ENCODE measurements around the gene POLR2F.
"Not testable (repeated sequence)": the region's sequence is repeated elsewhere in the genome, so short reads cannot be mapped to it uniquely, and the experiment has no call there.

POLR2F gene

DNA sequence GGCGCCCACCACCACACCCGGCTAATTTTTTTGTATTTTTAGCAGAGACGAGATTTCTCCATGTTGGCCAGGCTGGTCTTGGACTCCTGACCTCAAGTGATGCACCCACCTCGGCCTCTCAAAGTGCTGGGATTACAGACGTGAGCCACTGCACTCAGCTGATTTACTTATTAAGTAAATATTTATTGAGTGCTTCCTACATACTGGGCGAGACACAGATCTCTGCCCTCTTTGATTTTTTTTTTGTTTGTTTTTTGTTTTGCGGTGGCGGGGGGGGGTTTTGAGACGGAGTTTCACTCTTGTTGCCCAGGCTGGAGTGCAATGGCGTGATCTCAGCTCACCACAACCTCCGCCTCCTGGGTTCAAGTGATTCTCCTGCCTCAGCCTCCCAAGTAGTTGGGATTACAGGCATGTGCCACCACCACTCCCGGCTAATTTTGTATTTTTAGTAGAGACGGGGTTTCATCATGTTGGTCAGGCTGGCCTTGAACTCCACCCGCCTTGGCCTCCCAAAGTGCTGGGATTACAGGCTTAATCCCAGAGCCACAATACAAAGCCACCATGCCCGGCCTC lies 2.4 kb downstream of the POLR2F start:
- not testable (repeated sequence) for DNase-seq

DNA sequence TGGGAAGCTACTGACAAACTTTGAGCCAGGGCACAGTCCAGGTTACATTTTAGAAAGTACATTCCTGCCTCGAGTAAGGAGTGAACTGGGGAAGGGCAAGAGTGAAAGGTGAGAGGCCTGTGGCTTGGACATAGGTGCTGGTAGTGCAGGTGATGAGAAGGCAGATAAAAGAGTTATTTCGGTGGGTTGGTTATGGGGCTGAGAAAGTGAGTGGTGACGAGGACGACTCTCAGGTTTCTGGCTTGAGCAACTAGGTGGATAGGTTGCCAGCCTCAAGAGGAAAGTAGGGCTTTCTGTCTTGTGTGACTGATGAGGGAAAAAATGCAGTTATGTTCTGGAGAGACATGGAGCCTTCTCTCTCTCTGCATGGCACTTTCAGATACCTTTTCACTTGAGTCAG lies 3.7 kb downstream of the POLR2F start:
- no peak for DNase-seq

DNA sequence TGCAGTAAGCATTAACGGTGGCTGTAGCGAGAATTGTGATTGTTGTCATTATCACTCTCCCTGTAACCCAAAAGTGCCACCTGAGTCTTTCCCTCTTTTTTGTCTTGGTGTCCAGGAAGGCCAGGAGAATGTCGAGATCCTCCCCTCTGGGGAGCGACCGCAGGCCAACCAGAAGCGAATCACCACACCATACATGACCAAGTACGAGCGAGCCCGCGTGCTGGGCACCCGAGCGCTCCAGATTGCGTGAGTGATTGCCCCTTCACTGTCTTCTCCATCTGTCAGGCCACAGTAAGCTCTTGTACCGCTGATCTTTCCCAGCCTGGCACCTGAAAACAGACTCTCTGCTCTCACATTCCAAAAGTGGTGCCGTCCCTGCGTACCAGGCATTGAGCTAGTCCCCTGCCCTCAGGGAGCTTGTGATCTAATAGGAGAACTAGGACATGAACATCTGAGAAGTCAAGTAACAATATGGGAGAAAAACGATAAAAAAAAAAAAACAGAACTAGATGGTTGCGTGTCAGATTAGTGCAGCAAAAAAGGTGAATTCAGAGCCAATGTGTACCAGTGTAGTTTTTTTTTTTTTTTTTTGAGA lies 5.8 kb downstream of the POLR2F start:
- DNase-seq = no peak

DNA sequence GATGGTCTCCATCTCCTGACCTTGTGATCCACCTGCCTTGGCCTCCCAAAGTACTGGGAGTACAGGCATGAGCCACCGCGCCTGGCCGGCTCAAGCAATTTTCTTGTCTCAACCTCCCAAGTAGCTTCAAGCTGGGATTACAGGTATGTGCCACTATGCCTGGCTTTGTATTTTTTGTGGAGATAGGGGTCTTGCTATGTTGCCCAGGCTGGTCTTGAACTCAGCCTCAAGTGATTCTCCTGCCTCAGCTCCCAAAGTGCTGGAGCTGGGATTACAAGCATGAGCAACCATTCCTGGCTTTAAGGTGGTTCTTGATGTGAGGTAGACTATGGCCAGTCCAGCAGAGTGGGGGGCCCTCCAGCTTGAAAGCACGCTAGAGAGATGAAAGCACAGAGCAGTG lies 7.6 kb downstream of the POLR2F start:
- DNase-seq = no peak

DNA sequence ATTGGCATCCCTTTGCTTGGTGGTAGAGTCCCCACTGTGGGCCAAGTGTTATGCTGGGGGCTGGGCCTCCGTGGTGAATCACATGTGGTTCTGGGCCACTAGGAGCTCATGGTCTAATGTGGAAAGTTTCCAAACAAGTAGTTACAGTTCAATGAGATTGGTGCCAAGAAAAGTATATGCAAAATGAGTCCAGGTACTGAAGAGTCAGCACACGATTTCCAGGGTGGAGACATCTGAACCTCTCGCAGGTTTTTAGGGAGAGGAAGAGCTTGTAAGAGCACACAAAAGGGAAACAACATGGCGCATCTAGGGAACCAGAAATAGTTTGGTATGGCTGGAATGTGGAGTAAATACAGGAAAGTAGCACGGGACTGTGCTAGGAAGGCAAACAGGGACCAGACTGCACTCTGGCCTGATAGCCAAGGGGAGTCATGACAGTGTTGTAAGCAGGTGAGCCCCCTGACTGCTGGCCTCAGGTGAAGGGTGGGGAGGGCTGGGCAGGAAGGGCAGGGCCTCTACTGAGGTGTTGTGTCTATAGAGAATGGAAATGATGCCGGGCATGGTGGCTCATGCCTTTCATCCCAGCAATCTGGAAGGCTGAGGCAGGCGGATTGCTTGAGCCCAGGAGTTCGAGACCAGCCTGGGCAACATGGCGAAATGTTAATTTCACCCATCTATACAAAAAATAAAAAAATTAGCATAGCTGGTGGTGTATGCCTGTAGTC lies 12.6 kb downstream of the POLR2F start:
- no peak for DNase-seq

DNA sequence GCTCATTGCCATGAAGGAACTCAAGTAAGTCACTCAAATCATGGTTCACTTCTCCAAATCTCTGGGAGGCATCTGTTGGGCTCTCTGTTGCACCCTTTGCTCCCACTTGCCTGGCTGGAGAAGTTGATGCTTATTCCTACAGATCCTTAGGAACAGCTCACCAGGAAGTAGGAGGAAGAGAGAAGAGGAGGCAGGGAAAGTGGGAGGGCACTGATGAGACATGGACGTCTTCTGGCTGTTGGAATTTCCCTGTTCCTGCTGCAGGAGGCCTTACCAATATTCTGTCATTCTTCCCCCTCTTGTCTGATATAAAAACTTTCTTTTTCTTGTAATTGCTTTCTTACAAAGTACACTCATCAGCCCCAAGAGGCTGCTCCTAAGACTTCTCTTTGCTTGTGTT lies 13.6 kb downstream of the POLR2F start:
- no peak for DNase-seq

DNA sequence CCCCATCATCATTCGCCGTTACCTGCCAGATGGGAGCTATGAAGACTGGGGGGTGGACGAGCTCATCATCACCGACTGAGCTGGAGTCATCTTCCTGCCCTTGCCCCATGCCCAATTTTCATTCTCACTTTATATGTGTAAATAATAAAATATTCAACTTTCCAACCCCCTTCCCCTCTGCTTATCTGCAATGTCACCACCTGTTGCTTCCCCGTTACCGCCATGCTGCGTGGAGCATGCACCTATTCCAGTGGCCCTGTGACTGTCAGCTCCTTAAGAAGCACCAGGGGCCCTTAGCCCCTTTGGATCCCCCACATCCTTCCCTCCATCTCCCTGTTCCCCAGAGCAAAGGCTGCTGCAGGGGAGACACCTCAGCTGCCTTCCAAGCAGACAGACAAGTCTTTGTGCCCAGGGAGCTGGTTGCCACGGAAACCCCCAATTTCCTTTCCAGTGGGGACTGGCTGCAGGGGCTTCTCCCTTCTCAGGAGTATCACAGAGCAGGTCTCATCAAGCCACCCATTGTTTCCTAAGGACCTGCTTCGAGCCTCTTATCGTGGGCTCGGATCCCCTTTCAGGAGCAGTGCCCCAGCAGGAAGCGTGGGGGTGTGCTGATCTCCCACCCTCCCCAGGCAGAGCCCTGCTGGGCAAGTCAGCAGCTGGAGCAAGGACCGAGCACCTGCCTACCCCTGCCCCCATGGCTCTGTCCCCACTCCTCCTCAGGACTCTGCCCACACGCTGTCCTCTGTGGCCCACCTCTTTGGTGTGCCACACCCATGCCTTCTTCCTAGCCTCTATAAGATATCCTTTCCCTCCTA lies 14.3 kb downstream of the POLR2F start:
- no peak for DNase-seq

DNA sequence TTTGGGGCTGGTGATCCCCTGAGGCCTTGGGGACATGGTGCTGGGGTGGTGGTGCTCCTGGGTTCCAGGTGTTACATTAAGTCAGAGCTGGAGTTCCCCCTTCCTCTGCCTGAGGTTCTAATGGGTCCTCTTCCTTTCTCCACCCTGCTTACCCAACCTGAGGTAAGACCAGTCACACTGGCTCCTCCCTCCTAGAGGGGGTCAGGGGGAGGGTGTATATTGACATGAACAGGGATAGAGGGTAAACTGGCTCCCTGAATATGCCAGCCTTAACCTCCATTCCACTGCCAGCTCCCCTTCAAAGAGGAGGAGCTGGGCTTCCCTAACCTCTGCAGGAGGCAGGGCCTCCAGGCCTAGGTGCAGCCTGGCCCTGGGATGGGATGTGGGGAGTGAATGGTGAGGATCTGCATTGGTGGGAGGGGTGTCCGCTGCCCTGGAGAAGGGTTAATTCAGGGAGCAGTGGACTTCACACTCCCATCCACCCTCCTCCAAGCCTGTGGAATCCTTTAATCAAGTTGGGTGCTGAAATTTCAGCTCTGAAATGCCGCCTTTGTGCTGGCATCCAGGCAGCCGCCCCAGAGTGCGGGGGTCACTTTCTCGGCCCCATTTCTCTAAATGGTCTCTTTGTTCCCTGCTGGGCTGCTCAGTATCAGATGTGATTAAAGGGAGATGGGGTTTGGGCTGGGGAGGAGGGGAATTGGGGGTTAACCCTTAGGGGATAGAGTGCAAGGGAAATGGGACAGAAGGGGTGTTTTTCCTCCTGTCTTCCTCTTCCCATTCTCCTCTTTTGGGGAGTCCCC lies 15.2 kb downstream of the POLR2F start:
- no peak for DNase-seq

DNA sequence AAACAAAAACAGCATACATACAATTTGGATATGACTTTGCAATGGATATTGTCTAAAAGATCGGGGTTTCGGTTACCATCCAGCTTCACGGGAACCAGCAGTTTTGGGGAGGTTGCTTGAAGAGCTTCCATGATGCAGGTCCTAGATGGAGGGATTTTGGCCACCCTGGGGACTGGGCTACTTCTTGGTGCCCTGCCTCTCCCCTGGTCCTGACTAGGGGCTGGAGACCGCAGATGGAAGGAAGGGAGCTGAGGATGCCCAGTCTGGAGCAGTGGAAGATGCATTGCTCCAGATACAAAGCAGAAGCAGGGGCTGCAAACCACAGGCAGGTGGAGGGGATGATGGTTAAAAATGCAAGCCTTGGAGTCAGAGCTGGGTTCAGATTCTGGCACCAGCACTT lies 17.4 kb downstream of the POLR2F start:
- DNase-seq = no peak

DNA sequence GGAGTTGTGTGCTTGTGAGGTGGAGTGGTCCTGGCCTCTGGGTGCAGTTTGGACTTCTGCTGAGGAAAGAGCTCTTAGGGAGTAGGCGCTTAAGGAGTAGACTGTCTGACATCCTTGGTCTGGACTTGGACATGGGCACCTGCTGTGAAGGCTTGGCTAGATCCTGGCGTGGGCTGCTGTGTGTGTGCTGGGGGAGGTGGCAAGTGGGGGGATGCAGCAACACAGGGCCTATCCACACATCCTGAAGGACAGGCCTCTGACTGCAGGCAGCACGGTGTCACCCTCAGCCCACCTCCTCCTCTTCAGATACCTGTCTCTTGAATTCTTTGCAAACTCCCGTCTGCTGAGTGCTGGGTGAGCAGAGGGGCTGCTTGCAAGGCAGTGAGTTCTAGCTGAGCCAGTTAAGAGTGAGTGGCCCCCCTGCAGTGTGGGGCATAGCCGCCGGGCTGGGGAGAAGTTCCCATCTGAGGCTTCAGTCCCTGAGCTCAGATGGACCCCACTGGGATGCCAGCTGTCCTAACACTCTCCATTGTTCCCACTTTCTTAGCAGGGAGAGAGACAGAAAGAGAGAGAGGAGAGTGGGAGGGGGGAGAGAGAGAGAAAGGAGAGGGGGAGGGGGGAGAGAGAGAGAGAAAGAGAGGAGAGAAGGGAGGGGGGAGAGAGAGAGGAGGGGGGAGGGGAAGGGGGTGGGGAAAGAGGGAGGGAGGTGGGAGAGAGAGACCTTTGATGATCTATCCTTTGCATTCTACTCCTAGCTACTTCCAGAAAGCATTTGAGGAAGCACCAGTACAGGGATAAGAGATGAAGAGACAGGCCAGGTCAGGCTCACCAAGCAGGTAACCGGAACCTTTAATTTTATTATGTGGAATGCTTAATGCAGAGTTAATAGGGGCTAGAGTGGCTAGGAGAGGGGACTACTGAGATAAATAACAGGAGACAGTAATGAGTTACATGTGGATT lies 18.3 kb downstream of the POLR2F start:
- no peak for DNase-seq

DNA sequence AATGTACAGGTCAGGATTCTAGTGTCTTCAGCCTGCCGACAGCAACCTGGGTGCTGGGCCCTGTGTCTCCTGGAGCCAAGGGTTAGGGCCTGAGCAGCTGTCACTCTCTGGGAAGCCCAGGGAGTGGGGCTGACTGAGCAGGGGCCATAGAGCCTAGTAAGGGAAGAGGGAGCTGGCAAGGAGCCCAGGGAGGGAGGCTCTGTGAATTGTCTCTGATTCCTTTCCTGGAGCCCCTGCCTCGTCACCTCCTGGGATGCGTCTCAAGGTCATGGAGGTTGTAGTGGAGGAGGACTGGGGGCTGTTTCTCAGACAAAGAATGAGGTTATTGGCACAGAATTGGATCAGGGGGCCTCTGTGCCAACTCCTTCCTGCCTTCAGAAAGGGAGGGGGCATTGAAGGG lies 19.0 kb downstream of the POLR2F start:
- no peak for DNase-seq

DNA sequence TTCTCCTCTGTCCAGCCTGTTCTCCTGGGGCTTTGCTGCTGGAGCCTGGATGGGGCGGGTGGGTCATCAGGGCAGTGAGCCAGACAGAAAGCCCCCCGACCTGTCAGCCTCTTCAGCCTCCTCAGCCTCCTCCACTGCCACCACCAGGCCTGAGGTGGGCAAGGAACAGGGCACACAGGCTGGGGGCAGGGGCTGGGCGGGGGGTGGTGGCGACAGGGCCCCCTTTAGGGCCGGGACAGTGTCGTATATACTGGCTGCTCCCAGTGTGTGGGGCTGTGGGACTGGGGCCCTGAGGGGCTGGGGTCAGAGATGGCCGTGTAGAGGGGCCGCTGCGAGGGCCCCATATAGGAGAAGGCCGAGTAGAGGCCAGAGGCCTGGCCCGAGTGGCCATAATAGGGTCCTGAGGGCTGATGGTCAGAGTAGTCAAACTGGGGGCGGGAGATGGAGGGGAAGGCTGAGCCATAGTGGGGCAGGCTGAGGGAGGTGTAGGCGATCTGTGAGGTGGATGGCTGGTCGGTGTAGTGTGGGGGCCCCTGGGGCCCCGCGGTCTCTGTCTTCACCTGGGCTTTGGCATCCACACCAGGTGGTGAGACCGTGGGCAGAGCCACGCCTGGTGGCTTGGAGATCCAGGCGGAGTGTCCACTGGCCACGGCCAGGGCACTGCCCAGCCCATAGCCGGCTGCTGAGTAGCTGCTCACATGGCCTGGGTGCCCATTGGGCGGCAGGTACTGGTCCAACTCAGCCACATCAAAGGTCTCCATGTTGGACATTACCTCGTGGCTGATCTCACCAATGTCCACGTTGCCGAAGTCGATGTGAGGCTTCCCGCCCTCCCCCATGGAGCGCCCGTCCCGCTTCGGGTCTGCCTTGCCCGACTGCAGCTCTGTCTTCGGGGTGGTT lies 20.0 kb downstream of the POLR2F start:
- DNase-seq = no peak

DNA sequence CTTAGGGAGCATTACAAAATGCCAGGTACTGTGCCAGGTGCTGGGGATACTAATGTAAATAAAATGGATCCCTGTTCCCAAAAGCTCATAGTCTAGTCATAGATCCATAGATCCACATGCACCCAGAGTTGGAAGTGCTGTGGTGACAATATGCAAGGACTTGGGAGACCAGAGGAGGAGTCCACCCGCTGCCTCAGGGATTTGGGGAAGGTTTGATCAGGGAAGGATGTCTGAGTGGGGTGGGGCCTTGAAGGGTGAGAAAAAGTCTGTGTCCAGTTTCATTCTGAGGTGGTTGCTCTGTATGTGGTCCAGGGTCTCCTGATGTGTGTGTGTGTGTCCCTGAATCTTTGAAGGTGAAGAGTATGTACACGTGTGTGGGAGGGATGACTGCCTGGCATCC lies 21.7 kb downstream of the POLR2F start:
- DNase-seq = no peak

DNA sequence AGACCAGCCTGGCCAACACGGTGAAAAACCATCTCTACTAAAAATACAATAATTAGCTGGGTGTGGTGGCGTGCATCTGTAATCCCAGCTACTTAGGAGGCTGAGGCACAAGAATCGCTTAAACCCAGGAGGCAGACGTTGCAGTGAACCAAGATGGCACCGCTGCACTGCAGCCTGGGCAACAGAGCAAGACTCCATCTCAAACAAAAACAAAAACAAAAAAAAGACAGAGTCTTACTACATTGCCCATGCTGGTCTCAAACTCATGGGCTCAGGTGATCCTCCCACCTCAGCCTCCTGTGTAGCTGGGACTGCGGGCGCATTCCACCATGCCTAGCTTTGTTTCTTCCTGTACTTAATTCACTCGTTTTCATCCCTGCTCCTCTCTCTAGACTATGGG lies 22.5 kb downstream of the POLR2F start:
- not testable (repeated sequence) for DNase-seq

DNA sequence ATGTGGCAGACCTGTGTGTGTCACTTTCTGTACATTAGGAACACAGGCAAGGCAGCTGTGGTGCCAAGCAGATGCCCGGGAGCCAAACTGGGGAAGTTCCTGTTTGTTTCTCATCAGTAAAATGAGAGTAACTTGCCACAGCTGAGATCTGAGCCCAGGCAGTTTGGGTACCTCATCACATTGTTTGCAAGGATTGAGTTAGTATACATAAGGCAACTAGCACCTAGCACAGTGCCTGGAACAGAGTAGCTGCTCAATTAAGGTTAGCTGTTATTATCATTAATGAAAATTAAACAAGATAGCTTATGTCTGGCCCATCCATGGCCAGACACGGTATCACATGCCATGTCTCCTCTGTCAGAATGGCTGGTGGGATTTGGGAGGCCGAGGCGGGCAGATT lies 23.0 kb downstream of the POLR2F start:
- no peak for DNase-seq

DNA sequence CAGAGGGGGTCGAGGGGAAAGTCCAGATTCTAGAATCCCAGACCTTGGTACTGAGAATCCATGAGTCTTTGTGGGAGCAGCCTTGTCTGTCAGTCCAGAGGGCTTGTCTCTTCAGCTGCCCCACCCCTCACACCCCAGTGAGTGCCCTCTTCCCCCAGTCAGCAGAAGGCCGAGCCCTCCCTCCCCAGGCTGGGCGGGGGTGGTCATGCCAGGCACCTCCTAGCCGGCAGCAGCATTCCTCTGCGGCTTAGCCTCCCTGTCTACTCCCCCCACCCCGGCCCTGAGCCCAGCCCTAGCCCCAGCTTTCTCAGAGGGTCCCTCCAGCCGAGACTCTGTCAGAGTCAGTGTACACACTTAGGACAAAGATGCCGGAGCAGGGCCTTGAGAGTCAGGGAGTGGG lies 26.3 kb downstream of the POLR2F start:
- DNase-seq = no peak

DNA sequence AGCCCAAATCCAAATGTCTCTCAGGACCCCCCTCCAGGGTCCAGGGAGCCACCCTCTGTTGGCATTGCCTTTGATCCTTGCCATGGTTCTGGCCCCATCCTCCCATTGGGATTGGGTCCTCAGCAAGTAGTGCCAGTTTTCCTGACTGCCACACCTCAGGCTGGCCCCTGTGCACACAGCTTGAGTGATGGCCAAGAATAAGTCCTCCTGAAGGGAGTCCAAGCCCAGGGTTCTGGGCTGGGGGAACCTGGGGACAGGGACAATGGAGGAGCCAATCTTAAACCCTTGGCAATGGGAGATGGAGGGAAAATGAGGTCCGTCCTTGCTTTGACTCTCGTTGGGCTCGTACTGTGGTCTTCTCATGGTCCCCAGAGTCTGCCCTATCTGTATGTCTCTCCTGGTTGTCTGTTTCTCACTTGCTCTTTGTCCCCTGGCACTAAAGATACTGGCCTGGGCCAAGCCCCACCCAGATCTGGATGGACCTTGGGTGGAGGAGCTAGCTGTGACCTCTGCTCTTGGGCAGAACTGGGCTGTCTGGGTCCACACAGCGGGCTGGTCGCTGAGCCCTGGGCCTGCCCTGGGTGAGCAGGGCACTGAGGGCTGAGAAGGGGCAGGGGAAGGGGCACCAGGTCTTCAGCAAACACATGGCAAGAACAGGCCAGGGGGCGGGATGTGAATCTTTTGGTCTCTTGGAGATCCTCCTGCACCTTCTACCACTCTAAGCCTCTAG lies 27.9 kb downstream of the POLR2F start:
- no peak for DNase-seq

DNA sequence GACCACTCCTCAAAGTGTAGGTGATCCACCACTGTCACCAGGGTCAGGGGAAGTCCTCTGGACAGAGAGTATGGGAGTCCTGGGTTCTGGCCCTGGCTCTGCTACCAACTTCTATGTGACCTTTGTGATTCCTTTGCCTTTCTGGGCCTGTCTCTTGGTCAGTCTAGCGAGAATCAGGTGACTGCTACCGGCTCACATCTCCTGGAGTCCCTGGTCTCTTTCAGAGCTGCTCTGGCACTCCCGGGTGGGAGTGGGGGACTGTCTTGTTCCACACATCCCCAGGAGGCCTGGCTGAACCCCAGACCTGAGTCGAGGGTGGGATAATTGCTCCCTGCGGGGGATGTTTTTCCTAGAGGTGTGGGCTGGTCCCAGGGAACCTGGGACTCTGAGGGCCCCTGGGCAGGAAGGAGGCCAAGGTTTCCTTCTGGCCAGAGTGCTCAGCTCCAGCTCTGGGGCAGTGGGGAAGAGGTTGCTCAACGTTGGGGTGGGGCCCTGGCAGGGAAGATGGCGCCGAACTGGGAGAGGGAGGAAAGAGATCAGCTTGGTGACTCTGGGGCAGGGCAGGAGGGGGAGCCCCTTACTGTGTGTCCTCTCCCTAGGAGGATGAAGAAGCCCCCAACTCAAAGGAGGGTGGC lies 28.8 kb downstream of the POLR2F start:
- no peak for DNase-seq

All from CD4-positive, alpha-beta T cell treated with Interleukin-17A for 1 hour (primary cell).